Loucy (cell line): Measurements from ENCODE around the gene FNTB.

Experiments used
- H2AFZ ChIP-seq: fragments of 200-600 bp; sonication (generic); 2 replicates; pipeline ENCODE4 v1.6.0; 2016; ENCODE audit warnings: antibody characterized with exemption, mild to moderate bottlenecking, low read length, moderate library complexity
- H3F3A ChIP-seq: fragments of 200-600 bp; 2 replicates; pipeline ENCODE4 v1.6.0; 2016; ENCODE audit warnings: antibody characterized with exemption, low read depth, mild to moderate bottlenecking
- H3K27me3 ChIP-seq: fragments of 200-600 bp; sonication (generic); 2 replicates; pipeline ENCODE4 v1.6.1; 2014; ENCODE audit warnings: low read length, mild to moderate bottlenecking; ENCODE audit not compliant: insufficient read depth, poor library complexity, severe bottlenecking
- H3K36me3 ChIP-seq: fragments of 200-600 bp; sonication (generic); 2 replicates; pipeline ENCODE4 v1.6.1; 2016; ENCODE audit warnings: low read length; ENCODE audit not compliant: insufficient read depth
- H3K4me1 ChIP-seq: fragments of 200-600 bp; sonication (generic); 2 replicates; pipeline ENCODE4 v1.5.1; 2014; ENCODE audit warnings: low read length, mild to moderate bottlenecking; ENCODE audit not compliant: insufficient read depth, poor library complexity, severe bottlenecking
- H3K4me2 ChIP-seq: fragments of 200-600 bp; sonication (generic); 2 replicates; pipeline ENCODE4 v1.6.0; 2014; ENCODE audit warnings: antibody characterized with exemption, low read length, low read depth, mild to moderate bottlenecking; ENCODE audit not compliant: poor library complexity, severe bottlenecking
- H3K4me3 ChIP-seq: fragments of 200-600 bp; sonication (generic); 2 replicates; pipeline ENCODE4 v1.5.1; 2014; ENCODE audit warnings: low read length, mild to moderate bottlenecking, mixed read lengths; ENCODE audit not compliant: poor library complexity, severe bottlenecking
- H3K79me2 ChIP-seq: fragments of 200-600 bp; sonication (generic); 2 replicates; pipeline ENCODE4 v1.6.1; 2014; ENCODE audit warnings: low read length; ENCODE audit not compliant: insufficient read depth
- H3K9ac ChIP-seq: fragments of 200-600 bp; sonication (generic); 2 replicates; pipeline ENCODE4 v1.6.0; 2014; ENCODE audit warnings: mild to moderate bottlenecking, low read depth, low read length, moderate library complexity; ENCODE audit not compliant: poor library complexity, severe bottlenecking
- H3K9me2 ChIP-seq: fragments of 200-600 bp; sonication (generic); replicated peaks from 2 replicates; pipeline ENCODE4 v1.6.1; 2016; ENCODE audit warnings: low read depth, low read length, mixed read lengths
- H3K9me3 ChIP-seq: fragments of 200-600 bp; sonication (generic); 2 replicates; pipeline ENCODE4 v1.6.1; 2014; ENCODE audit warnings: mild to moderate bottlenecking, antibody characterized with exemption, low read length, low read depth; ENCODE audit not compliant: insufficient read depth
- H4K20me1 ChIP-seq: fragments of 200-600 bp; sonication (generic); 2 replicates; pipeline ENCODE4 v1.6.0; 2014; ENCODE audit warnings: antibody characterized with exemption, low read length, mild to moderate bottlenecking; ENCODE audit not compliant: insufficient read depth, poor library complexity, severe bottlenecking
- CTCF ChIP-seq: fragments of 200-600 bp; sonication (generic); conservative IDR thresholded peaks from 2 replicates; pipeline ENCODE4 v1.5.1; 2014; ENCODE audit warnings: mild to moderate bottlenecking, antibody characterized with exemption, low read length
- EZH2phosphoT487 ChIP-seq: fragments of 200-600 bp; IDR thresholded peaks from 2 replicates; pipeline ENCODE4 v1.6.1; 2018; ENCODE audit warnings: antibody characterized with exemption, mild to moderate bottlenecking, moderate library complexity, borderline replicate concordance

The FNTB gene

GRCh38 chr14:64955297-64955696, 31.4 kb upstream of the FNTB start:
- Histone ChIP-seq H4K20me1 (peaks cover 7% of the 10 kb centered on the region), H3K4me1 (peaks cover 16% of the 10 kb centered on the region), H3F3A (no peaks in the 10 kb centered on the region), H3K9me2 (no peaks in the 10 kb centered on the region), H3K9ac (no peak overlapping the region), H3K79me2 (peaks cover 18% of the 10 kb centered on the region), H3K4me3 (no peak overlapping the region), H3K27me3 (no peaks in the 10 kb centered on the region), H2AFZ (no peak overlapping the region), H3K36me3 (peaks cover 32% of the 10 kb centered on the region; the same call in 1 of the 2 replicates), H3K9me3 (no peaks in the 10 kb centered on the region), H3K4me2 (no peak overlapping the region)
- no peak for TF ChIP-seq EZH2phosphoT487
- TF ChIP-seq CTCF: no peak

GRCh38 chr14:64956697-64957406, 29.8 kb upstream of the FNTB start:
- Histone ChIP-seq H3K27me3 (no peaks in the 10 kb centered on the region), H3K9me3 (no peaks in the 10 kb centered on the region), H3K4me2 (no peak overlapping the region), H3F3A (no peaks in the 10 kb centered on the region), H4K20me1 (peaks cover 7% of the 10 kb centered on the region), H3K4me3 (no peak overlapping the region), H3K9me2 (no peaks in the 10 kb centered on the region), H3K36me3 (peaks cover 17% of the 10 kb centered on the region; the same call in 1 of the 2 replicates), H2AFZ (no peak overlapping the region), H3K4me1 (peaks cover 27% of the 10 kb centered on the region), H3K79me2 (peaks cover 27% of the 10 kb centered on the region), H3K9ac (no peak overlapping the region)
- TF ChIP-seq EZH2phosphoT487 (no peak), CTCF (no peak)

- H3K9me3 ChIP-seq: no peaks in the 10 kb centered on the region
- peaks cover 11% of the 10 kb centered on the region; the same call in 1 of the 2 replicates for H3K36me3 ChIP-seq
- H3K79me2 ChIP-seq: peaks cover 27% of the 10 kb centered on the region
Observed at GRCh38 chr14:64958201-64958600, 28.5 kb upstream of the FNTB start.

More at GRCh38 chr14:64958201-64958600, 28.5 kb upstream of the FNTB start:
- Histone ChIP-seq H3K9ac (no peak overlapping the region), H3K9me2 (no peaks in the 10 kb centered on the region), H3K4me2 (no peak overlapping the region), H3F3A (no peaks in the 10 kb centered on the region), H3K27me3 (no peaks in the 10 kb centered on the region), H3K4me1 (peaks cover 24% of the 10 kb centered on the region), H4K20me1 (peaks cover 7% of the 10 kb centered on the region), H3K4me3 (no peak overlapping the region), H2AFZ (no peak overlapping the region)
- TF ChIP-seq EZH2phosphoT487 (no peak), CTCF (no peak)
